HG02763 (cell line): ENCODE data around the gene OPRM1.
"Not testable (repeated sequence)": the region's sequence is repeated elsewhere in the genome, so short reads cannot be mapped to it uniquely, and the experiment has no call there.

Experiments used
- ATAC-seq: cut with Tn5 transposase; IDR thresholded peaks from one replicate; pipeline ENCODE4 v1.9.1; 2021; ENCODE audit warnings: mild to moderate bottlenecking, moderate library complexity; ENCODE audit not compliant: unreplicated experiment

The OPRM1 gene

DNA sequence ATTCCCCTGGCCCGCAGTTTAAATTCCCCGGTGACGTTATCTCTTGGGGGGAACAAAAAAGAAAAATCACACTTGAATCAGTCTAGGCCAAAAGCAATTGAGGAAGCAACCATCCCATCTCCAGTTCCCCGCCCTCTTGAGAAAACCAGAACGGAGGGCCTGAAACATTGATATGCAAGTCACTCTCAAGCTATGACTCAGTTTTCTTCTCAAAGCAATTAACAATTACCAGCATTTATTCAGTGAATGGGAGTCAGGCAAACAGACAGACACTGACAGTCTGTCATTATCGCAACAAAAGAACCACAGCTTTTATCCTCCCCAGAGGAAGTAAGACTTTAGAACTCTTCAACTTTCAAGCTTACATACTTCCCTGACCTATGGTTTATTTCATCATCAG is 100.9 kb downstream of the OPRM1 start:
- no peak for ATAC-seq

DNA sequence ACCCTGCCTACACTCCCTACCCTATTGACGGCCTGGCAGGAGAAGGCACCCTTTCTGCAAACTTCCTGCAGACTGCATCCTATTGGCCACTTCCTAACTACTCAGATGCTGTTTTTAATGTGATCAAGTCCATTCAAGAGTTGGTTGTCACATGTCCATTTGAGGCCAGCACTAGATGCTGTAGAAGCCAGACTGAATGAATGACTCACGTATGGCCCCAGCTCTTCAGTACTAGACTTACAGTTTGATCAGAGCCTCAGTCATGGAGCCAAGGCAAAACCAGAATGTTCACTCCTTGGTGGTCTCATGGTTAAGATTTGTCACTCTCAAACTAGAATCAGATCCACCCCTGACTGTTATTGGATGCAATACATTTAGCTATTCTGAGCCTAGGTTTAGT is 101.7 kb downstream of the OPRM1 start:
- no peak for ATAC-seq

DNA sequence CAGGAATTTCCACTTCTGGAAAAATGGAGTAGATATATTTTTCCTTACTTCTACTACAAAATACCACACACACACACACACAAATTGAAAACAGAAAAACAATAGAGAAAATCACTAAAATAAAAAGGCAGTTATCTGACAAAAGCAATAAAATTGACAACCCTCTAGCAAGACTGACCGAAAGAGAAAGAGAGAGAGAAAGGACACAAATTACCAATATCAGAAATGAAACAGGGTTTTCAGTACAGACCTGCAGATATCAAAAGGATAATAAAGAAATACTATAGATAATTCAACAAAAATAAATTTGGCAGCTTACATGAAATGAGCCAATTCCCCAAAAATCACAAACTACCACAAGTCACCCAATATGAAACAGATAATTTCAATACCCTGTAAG is 104.7 kb downstream of the OPRM1 start:
- no peak for ATAC-seq

DNA sequence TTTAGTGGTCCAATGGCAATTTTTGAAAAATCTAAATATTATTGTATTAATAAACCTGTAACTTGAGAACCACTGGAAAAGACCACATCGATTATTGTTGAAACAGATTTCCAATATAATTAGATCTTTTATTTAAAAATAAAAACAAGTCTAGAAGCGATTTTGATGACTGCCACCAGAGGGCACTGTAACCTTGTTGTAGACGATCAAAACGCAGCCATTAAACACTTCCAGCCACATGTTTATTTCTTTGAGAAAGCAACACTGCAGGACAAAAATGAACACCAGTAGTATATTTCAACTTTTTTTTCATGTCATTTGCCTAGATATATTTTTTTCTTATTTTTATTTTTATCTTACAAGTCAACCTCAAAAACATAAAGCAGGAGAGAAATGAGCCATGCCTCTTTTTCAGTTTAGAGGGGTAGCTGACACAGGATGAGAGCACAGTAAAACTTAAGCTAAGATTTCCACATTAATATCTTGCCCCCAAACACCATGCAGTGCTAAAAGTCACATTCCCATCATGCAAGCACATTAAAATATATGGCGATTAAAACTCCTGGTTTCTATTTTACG is 115.4 kb downstream of the OPRM1 start:
- no peak for ATAC-seq

DNA sequence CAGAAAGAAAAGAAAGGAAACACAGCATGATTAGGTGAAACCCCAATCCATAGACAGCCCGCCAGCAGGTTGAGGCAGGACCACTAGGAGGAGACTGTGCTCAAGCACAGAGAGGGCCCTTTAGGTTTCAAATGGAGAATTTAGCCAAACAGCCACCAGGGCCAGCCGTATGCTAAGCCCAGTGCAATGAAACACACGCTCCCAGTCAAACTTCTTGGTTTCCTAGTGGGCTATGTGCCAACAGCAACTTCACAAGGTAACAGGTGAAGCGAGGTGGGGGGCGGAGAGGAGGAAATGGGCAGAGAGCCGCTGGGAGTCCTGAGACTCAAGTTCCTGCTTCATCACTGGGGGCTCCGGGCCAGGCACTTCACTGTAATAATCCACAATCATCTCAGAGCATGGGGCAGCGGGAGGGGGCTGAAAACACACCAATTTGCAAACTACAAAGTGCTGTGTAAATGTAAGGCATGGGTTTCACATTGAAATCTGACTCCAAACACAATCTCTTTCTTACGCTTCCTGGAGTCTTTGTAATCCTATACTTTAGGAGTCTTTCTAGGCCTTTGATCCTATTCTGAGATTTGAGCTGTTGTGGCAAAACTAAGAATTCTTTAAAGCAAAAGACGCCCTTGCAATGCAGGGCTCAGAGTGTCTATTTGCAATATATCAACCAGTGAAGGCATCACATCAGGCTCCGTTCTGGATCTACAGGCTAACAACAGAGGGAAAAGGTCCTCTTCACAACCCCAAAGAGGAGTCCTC is 117.3 kb downstream of the OPRM1 start:
- peak; percentile 67 for ATAC-seq

DNA sequence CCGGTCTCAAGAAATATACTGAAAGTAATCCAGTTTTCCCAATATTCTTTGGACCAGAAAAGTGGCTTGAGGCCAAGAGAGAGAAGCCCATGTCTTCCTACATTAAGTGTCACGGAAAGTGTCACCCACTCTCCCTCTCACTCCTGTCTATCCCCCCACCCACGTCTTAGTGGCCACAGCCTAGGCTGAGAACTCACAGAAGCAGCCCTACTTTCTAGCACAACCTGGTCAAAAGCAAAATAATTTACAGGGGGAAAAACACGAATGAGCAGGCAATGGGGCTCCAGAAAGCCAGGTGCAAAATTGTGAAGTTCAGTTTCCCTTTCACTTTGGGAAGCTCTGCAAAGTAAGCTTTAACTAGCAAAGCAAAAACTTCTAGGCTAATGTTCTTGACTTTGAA is 118.0 kb downstream of the OPRM1 start:
- peak; percentile 45 for ATAC-seq

DNA sequence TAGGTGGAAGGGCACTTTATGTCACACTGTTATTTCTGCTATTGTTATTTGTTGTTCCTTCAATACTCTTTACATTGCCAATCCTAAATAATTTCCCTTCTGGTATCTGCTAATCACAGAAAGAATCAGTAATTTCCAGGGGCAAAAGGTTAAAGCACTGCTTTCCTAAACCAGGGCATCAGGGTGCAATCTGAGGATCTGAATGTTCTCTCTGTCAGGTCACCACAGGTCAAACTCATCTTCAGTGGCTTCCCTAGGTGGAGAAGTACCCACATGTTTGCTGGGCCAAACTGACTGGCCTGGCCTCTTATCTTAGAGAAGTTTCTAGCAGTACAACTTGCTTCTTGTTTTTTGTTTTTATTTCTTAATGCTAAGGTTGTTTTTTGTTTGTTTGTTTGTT is 118.7 kb downstream of the OPRM1 start:
- ATAC-seq, result no peak

DNA sequence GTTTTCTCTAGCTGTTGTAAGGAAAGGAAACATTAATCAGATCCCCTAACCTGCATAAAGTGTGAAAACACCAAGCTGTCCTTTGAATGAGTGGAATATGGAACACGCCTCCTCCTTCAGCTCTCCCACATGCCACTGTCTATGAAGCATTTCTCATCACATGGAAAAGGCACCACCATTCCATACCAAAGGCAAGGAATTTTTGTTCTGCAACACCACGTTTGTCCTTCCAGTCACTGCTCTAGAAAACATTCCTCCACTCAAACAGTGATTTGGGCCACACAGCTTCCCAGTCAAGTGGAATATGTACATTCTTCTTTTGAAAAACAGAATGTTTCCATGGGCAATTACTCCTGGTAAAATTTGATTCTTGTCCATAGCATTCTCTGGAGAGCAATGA is 120.1 kb downstream of the OPRM1 start:
- no peak for ATAC-seq

DNA sequence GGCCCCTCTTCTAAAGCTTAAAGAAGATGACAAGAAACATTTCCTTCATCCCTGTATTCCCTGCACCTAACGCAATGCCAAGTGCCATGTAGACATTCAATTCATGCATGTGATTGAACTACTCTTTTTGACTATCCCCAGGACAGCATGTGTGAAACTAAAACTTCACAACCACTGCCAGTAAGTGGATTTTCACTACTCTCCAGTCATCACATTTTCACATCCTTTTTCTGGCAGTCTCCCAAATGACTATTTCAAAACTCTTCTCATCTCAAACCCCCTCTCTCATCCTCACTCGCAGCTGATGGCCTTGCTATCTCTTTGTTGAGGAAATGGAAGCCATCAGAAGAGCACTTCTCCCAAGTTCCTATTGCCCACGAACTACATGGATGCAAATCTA is 122.6 kb downstream of the OPRM1 start:
- ATAC-seq, result peak; percentile 66

DNA sequence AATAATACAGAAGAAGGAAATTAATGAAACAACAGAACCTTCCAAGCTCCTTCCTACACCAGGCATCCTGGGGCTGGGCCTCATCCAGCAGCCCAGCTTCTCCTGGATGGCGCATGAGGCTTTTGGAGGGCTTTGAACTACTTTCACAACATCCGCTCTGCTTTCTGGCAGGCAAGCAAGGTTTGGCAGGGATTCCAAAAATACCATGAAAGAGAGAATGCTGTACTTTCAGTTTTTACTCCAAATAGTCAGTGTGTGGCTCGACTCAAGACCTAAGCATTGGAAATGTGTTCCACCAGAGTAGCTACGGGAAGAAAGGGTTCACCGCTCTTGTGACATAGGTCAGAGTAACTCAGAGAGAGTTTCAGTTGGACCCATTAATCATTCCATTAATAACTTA is 125.4 kb downstream of the OPRM1 start:
- ATAC-seq, result no peak

DNA sequence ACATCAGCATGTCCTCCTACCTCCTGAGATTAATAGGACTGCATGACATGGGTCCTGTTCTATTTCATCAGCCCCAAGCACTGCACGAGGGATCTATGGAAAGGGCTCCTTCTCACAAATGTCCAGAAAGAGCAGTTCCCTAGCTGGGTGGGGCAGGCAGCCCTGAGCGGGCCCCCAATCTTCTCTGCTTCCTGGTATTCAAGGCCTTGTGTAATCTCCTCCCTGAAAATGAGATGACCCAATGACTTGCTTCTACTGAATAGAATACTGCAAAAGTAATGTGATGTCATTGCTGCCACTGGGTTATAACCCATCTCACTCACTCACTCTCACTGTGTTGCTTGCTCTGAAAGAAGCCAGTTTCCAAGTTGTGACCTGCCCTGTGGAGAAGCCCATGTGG is 126.4 kb downstream of the OPRM1 start:
- no peak for ATAC-seq

DNA sequence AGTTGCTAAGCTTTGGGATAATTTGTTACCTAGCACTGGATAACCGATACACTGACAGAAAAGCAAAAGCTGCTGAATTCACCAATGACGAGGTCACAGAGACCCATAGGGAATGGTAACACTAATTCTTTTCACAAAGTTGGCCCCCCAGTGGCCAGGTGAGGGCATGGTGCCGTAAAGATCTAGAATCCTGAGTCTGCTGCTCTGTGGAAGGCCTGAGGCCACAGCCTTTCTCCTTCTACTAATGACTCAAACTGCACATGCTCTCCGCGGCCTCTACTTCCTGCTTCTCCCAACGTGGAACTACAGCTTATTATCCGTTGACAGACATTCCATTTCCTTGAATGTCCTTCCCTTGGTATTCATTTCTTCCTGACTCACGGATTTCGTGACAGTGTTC is 127.1 kb downstream of the OPRM1 start:
- no peak for ATAC-seq

DNA sequence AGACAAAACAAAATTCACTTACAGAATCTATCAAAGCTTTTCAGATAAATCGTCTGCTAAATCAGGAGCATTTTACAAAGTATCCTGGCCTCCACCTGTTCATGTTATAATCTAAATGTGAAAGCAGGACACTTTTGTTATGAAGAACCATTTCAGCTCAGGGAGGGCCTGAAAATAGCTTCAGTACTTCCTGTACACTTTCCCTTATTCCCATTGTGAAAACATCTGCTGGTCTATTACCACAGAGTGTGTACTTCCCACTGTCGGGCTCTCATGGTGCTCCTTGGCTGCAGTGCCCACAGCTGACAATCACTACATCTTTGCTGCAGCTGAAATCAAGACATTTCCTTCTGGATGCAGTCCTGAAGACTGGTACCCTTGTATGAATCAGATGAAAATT is 128.1 kb downstream of the OPRM1 start:
- no peak for ATAC-seq

DNA sequence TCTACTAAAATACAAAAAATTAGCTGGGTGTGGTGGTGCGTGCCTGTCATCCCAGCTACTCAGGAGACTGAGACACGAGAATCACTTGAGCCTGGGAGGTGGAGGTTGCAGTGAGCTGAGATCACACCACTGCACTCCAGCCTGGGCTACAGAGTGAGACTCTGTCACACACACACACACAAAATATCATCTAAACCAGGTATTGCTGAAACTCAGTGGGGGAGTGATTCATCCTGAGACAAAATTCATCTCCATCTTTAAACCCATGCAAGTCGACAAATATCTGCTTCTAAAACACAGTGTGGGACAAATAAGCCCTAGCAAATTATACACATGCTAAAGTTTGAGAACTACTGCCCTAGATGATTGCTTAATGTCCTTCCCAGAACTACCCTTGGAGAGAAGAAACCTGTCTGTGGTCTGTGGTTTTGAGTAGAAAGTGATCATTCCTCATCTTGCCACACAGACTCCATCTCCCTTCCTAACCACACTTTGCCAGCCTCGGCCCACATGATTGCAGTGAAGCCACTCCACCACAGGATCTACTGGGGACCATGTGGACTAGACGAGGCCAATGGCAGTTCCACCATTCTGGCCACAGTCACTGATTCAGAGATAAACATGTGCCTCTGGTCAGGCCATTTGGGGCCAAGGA is 130.3 kb downstream of the OPRM1 start:
- no peak for ATAC-seq

DNA sequence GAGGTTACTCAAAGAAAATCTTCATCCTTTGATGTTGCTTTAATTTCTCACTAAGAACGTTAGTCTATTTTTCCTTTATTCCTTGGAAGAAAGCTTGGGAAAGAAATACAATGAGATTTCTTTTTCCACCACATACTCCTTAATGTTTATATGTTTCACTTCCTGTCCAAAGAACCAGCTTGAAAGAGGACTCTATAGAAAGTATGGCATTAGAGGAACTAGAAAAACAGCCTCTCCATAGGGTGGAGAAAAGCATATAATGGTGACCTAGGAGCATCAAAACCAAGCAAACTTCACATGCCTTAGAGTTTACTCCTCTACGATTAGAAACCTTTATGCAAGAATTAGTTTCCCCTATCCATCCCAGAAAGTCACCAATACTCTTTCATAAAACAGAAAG is 131.1 kb downstream of the OPRM1 start:
- no peak for ATAC-seq

DNA sequence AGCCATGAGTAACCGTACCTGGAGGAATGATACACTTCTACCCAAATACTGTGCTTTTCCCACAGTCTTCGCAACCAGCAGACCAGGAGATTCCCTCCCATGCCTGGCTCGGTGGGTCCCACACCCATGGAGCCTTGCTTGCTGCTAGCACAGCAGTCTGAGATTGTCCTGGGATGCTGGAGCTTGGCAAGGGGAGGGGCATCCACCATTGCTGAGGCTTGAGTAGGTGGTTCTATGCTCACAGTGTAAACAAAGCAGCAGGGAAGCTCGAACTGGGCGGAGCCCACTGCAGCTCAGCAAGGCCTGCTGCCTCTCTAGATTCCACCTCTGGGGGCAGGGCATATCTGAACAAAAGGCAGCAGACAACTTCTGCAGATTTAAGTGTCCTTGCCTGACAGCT is 133.4 kb downstream of the OPRM1 start:
- ATAC-seq, result not testable (repeated sequence)

DNA sequence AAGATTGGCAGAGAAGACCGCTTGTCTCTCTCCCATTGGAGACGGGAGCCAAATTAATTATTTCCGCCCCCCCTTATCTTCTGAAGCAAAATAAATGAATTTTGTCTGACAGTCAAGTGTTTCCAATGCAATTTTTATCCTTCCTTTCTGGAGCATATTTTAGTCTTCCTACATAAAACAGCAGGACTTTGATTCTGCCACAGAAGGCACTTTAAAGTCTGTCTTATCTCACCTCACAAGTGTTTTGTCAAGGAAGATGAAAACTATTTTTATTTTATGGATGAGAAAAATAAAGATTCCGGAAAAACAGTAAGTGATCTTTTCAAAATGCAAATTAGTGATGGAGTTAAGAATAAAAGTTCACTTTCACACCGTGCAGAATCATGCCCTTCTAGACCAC is 140.4 kb downstream of the OPRM1 start:
- ATAC-seq, result no peak

DNA sequence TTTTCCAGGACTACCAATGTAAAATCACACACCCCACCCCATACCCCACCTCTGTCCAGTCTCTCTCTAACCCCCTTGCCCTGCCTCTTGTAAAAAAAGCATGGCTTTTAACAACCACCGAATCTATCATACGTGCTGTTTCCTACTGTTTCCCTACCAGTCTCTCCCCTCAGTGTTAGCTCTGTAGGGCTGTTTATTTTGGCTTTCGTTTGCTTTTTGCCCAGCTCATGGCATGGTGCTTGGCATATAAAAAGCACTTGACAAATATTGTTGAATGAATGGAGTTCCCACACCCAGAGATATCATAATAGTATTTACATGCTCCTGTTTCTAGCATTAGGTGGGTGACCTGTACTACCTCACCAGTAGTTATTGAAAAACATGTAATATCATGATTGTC is 148.2 kb downstream of the OPRM1 start:
- ATAC-seq, result no peak

DNA sequence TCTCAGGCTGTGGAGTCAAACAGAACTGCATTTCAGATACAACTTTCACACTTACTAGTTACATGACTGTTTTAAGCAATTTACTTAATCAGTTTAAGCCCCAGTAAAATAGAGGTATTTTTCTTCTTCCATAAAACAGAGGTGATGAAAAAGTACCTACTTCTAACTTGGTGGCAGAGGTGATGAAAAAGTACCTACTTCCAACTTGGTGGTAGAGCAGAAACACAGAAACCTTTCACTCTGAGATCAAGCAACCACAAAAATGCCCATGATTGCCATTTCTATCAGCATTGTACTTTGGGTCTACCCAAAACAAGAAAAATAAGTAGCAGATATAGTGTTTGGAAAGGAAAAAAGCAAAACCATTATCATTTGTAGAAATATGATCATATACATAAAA is 148.7 kb downstream of the OPRM1 start:
- no peak for ATAC-seq

DNA sequence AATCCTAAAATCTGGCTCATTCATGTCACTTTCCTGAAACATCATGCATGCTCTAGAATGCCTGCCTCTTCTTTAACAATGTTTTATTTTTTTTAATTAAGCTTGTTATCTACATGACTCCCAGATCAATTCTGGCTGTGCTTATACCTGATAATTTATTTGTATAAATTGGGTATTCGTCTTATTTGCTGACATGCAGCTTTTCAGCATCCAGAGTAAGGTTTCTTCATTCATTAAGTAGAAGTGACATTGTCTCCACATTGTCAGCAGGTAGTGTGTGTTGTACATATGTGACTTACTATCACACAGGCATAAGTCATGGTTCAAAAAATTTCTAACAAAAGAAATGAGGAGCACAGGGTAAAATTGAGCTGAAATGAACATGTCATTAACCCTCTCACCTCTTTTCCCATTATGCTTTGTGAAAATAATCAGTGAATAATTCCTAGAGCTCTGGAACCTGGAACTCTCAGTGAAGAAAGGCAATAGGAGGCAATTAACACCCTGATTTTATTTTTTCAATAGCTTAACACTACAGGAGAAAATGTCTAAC is 157.4 kb downstream of the OPRM1 start:
- no peak for ATAC-seq

DNA sequence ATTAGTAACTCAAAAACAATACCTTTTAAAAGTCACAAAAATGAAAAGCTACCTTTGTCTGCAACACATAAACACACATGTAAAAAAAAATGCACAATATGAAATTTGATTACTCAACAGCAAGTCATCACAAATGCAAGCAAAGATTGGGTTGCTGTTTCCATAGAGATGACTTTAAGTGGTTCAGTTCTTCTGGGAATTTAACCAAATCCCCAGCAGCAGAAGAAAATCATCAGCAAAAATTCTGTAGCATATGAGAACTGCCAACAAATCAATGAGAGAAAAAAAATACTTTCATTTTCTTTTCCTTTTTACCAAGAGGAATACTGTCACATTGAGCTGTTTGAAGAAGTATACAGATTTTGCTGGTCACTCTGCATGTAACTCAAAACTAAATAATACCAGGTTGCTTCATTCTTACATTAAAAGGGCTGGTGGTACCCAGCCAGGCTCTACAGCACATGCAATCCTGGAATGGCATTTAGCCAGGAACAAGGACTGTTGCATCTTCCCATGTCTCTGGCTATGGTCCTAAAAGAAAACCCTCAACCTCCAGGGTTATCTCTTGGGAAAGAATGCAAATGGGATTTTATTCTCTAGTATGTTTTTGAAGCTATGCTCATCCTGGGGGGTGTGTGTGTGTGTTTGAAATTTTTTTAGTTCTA is 158.3 kb downstream of the OPRM1 start:
- no peak for ATAC-seq

DNA sequence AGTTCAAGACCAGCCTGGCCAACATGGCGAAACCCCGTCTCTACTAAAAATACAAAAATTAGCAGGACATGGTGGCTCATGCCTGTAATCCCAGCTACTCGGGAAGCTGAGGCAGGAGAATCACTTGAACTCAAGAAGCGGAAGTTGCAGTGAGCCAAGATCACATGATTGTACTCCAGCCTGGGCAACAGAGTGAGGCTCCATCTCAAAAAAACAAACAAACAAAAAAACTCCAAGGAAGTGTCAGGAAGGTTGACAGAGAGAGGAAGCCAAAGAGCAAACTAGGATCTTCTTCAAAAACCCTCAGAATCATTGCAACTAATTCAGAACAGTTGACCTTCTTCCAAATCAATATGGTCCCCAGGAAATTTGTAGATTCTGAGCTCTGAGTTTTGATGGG is 162.6 kb downstream of the OPRM1 start:
- not testable (repeated sequence) for ATAC-seq
